Ishikawa (cell line): ENCODE measurements around the gene SAMD4B.

Source experiments
- CEBPB ChIP-seq: IDR thresholded peaks from 2 replicates; pipeline ENCODE4 v1.6.1; 2012
- CREB1 ChIP-seq: IDR thresholded peaks from 2 replicates; pipeline ENCODE4 v1.6.1; 2012; ENCODE audit warnings: low read depth
- EGR1 ChIP-seq: IDR thresholded peaks from 2 replicates; pipeline ENCODE4 v1.6.1; 2012
- EP300 ChIP-seq: IDR thresholded peaks from 2 replicates; pipeline ENCODE4 v1.6.1; 2012; ENCODE audit warnings: borderline replicate concordance
- MAX ChIP-seq: IDR thresholded peaks from 2 replicates; pipeline ENCODE4 v1.6.1; 2012
- NFIC ChIP-seq: IDR thresholded peaks from 2 replicates; pipeline ENCODE4 v1.6.1; 2012
- RAD21 ChIP-seq: IDR thresholded peaks from 2 replicates; pipeline ENCODE4 v1.6.1; 2012; ENCODE audit warnings: low read depth
- REST ChIP-seq: IDR thresholded peaks from 2 replicates; pipeline ENCODE4 v1.6.1; 2012; ENCODE audit warnings: low read depth, mild to moderate bottlenecking
- TAF1 ChIP-seq: IDR thresholded peaks from 2 replicates; pipeline ENCODE4 v1.6.1; 2012; ENCODE audit warnings: low read depth, mild to moderate bottlenecking
- TCF12 ChIP-seq: IDR thresholded peaks from 2 replicates; pipeline ENCODE4 v1.6.1; 2012; ENCODE audit warnings: low read depth
- TEAD4 ChIP-seq: IDR thresholded peaks from 2 replicates; pipeline ENCODE4 v1.6.1; 2012
- USF1 ChIP-seq: IDR thresholded peaks from 2 replicates; pipeline ENCODE4 v1.6.1; 2012
- YY1 ChIP-seq: IDR thresholded peaks from 2 replicates; pipeline ENCODE4 v1.6.1; 2012; ENCODE audit warnings: low read depth
- ZBTB7A ChIP-seq: IDR thresholded peaks from 2 replicates; pipeline ENCODE4 v1.6.1; 2012; ENCODE audit warnings: low read depth

SAMD4B gene

GRCh38 chr19:39430675-39431593, 88.7 kb downstream of the SAMD4B start:
- no peak for TF ChIP-seq CEBPB
- peak; percentile 82; the same call in 1 of the 2 replicates for TF ChIP-seq CREB1
- TF ChIP-seq USF1: no peak
- peak; percentile 77 for TF ChIP-seq MAX

GRCh38 chr19:39432677-39433025, 90.4 kb downstream of the SAMD4B start:
- TF ChIP-seq RAD21 (no peak), YY1 (no peak), EGR1 (no peak), TEAD4 (no peak), REST (no peak), TCF12 (no peak), MAX (no peak), TAF1 (no peak), CEBPB (no peak), EP300 (no peak), NFIC (no peak)

GRCh38 chr19:39433480-39434079, 91.4 kb downstream of the SAMD4B start:
- TF ChIP-seq NFIC: no peak
- no peak for TF ChIP-seq ZBTB7A
- no peak for TF ChIP-seq EP300
- TF ChIP-seq TEAD4: no peak

- TF ChIP-seq EP300 (no peak), YY1 (no peak)
Observed at GRCh38 chr19:39434123-39435076, 92.2 kb downstream of the SAMD4B start.
